ENCODE measurements around the gene PEAK1. TPM values are rescaled to one million over a fixed set of nuclear protein-coding genes. Genes with fewer than 3 reads are reported as not detected.

The PEAK1 gene
- total and polyA plus RNA-seq, 10 of the 15 experiments (the other 5 are each of a cell fraction or from before 2014, with no cell fraction given), result 0.62 to 24.2 (median 11.2) TPM

DNA sequence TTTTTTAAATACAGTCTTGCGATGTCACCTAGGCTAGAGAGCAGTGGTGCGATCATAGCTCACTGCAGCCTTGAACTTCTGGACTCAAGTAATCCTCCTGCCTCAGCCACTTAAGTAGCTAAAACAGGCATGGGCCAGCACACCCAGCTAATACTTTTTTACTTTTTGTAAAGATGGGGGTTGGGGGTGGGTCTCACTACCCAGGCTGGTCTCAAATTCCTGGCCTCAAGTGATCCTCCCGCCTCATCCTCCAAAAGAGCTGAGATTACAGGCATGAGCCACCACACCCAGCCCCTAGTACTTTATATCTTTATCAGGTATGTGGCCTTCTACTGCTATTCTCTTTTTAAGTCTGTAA lies 8.3 kb downstream of the PEAK1 start (continued):
- TF ChIP-seq, protein P1, sequence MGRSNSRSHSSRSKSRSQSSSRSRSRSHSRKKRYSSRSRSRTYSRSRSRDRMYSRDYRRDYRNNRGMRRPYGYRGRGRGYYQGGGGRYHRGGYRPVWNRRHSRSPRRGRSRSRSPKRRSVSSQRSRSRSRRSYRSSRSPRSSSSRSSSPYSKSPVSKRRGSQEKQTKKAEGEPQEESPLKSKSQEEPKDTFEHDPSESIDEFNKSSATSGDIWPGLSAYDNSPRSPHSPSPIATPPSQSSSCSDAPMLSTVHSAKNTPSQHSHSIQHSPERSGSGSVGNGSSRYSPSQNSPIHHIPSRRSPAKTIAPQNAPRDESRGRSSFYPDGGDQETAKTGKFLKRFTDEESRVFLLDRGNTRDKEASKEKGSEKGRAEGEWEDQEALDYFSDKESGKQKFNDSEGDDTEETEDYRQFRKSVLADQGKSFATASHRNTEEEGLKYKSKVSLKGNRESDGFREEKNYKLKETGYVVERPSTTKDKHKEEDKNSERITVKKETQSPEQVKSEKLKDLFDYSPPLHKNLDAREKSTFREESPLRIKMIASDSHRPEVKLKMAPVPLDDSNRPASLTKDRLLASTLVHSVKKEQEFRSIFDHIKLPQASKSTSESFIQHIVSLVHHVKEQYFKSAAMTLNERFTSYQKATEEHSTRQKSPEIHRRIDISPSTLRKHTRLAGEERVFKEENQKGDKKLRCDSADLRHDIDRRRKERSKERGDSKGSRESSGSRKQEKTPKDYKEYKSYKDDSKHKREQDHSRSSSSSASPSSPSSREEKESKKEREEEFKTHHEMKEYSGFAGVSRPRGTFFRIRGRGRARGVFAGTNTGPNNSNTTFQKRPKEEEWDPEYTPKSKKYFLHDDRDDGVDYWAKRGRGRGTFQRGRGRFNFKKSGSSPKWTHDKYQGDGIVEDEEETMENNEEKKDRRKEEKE (IDR thresholded peaks at IDR 0.05), result no peak
- no peak for TF ChIP-seq TAF1 (IDR thresholded peaks at IDR 0.05; ENCODE audit: borderline replicate concordance, low read depth, low read length)
- TF ChIP-seq, protein P2, sequence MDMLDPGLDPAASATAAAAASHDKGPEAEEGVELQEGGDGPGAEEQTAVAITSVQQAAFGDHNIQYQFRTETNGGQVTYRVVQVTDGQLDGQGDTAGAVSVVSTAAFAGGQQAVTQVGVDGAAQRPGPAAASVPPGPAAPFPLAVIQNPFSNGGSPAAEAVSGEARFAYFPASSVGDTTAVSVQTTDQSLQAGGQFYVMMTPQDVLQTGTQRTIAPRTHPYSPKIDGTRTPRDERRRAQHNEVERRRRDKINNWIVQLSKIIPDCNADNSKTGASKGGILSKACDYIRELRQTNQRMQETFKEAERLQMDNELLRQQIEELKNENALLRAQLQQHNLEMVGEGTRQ (IDR thresholded peaks at IDR 0.05; ENCODE audit: borderline replicate concordance, low read depth, low read length), result no peak
- no peak for TF ChIP-seq CHD4 (IDR thresholded peaks at IDR 0.05)
- no peak; the same call in 1 of the 2 replicates for TF ChIP-seq RB1 (IDR thresholded peaks at IDR 0.05; ENCODE audit: borderline replicate concordance)
- TF ChIP-seq KDM1A (IDR thresholded peaks at IDR 0.05; ENCODE audit: borderline replicate concordance), result no peak
- TF ChIP-seq, protein P3, sequence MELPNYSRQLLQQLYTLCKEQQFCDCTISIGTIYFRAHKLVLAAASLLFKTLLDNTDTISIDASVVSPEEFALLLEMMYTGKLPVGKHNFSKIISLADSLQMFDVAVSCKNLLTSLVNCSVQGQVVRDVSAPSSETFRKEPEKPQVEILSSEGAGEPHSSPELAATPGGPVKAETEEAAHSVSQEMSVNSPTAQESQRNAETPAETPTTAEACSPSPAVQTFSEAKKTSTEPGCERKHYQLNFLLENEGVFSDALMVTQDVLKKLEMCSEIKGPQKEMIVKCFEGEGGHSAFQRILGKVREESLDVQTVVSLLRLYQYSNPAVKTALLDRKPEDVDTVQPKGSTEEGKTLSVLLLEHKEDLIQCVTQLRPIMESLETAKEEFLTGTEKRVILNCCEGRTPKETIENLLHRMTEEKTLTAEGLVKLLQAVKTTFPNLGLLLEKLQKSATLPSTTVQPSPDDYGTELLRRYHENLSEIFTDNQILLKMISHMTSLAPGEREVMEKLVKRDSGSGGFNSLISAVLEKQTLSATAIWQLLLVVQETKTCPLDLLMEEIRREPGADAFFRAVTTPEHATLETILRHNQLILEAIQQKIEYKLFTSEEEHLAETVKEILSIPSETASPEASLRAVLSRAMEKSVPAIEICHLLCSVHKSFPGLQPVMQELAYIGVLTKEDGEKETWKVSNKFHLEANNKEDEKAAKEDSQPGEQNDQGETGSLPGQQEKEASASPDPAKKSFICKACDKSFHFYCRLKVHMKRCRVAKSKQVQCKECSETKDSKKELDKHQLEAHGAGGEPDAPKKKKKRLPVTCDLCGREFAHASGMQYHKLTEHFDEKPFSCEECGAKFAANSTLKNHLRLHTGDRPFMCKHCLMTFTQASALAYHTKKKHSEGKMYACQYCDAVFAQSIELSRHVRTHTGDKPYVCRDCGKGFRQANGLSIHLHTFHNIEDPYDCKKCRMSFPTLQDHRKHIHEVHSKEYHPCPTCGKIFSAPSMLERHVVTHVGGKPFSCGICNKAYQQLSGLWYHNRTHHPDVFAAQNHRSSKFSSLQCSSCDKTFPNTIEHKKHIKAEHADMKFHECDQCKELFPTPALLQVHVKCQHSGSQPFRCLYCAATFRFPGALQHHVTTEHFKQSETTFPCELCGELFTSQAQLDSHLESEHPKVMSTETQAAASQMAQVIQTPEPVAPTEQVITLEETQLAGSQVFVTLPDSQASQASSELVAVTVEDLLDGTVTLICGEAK (IDR thresholded peaks at IDR 0.05; ENCODE audit: borderline replicate concordance), result no peak
- TF ChIP-seq, protein P4, sequence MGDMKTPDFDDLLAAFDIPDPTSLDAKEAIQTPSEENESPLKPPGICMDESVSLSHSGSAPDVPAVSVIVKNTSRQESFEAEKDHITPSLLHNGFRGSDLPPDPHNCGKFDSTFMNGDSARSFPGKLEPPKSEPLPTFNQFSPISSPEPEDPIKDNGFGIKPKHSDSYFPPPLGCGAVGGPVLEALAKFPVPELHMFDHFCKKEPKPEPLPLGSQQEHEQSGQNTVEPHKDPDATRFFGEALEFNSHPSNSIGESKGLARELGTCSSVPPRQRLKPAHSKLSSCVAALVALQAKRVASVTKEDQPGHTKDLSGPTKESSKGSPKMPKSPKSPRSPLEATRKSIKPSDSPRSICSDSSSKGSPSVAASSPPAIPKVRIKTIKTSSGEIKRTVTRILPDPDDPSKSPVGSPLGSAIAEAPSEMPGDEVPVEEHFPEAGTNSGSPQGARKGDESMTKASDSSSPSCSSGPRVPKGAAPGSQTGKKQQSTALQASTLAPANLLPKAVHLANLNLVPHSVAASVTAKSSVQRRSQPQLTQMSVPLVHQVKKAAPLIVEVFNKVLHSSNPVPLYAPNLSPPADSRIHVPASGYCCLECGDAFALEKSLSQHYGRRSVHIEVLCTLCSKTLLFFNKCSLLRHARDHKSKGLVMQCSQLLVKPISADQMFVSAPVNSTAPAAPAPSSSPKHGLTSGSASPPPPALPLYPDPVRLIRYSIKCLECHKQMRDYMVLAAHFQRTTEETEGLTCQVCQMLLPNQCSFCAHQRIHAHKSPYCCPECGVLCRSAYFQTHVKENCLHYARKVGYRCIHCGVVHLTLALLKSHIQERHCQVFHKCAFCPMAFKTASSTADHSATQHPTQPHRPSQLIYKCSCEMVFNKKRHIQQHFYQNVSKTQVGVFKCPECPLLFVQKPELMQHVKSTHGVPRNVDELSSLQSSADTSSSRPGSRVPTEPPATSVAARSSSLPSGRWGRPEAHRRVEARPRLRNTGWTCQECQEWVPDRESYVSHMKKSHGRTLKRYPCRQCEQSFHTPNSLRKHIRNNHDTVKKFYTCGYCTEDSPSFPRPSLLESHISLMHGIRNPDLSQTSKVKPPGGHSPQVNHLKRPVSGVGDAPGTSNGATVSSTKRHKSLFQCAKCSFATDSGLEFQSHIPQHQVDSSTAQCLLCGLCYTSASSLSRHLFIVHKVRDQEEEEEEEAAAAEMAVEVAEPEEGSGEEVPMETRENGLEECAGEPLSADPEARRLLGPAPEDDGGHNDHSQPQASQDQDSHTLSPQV (IDR thresholded peaks at IDR 0.05), result no peak
- no peak for TF ChIP-seq ETV6 (conservative IDR thresholded peaks at IDR 0.05 in 1 of 2, IDR thresholded peaks at IDR 0.05 in 1 of 2; ENCODE audit: borderline replicate concordance in 1 of 2, low read depth in 1 of 2)
- TF ChIP-seq, protein P5, sequence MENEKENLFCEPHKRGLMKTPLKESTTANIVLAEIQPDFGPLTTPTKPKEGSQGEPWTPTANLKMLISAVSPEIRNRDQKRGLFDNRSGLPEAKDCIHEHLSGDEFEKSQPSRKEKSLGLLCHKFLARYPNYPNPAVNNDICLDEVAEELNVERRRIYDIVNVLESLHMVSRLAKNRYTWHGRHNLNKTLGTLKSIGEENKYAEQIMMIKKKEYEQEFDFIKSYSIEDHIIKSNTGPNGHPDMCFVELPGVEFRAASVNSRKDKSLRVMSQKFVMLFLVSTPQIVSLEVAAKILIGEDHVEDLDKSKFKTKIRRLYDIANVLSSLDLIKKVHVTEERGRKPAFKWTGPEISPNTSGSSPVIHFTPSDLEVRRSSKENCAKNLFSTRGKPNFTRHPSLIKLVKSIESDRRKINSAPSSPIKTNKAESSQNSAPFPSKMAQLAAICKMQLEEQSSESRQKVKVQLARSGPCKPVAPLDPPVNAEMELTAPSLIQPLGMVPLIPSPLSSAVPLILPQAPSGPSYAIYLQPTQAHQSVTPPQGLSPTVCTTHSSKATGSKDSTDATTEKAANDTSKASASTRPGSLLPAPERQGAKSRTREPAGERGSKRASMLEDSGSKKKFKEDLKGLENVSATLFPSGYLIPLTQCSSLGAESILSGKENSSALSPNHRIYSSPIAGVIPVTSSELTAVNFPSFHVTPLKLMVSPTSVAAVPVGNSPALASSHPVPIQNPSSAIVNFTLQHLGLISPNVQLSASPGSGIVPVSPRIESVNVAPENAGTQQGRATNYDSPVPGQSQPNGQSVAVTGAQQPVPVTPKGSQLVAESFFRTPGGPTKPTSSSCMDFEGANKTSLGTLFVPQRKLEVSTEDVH (IDR thresholded peaks at IDR 0.05; ENCODE audit: low read depth, partially characterized antibody), result no peak
- TF ChIP-seq KLF5 (IDR thresholded peaks at IDR 0.05; ENCODE audit: partially characterized antibody), result no peak
- TF ChIP-seq ZZZ3 (IDR thresholded peaks at IDR 0.05; ENCODE audit: control insufficient read depth, insufficient read length, low read depth), result no peak
- TF ChIP-seq NFIC (IDR thresholded peaks at IDR 0.05; ENCODE audit: low read depth, low read length), result no peak
- no peak for TF ChIP-seq TCF7 (IDR thresholded peaks at IDR 0.05; ENCODE audit: borderline replicate concordance)
- no peak for TF ChIP-seq RAD51 (IDR thresholded peaks at IDR 0.05)

Measured in GM12878 (cell line).